Vagina (tissue), 2 donors: Measurements from ENCODE around the gene AXIN1. TPM values are rescaled to one million over a fixed set of nuclear protein-coding genes. Genes with fewer than 3 reads are reported as not detected.

Experiments
- DNase-seq, 2 donors: peaks; one replicate each; pipeline ENCODE4 v3.0.0-alpha.2; 2017; ENCODE audit errors: extremely low spot score in 2 of 2
- H3K27ac ChIP-seq: fragments of 200-600 bp; sonication (generic); one replicate; pipeline ENCODE4 v1.5.1; 2019
- H3K27me3 ChIP-seq: fragments of 200-600 bp; sonication (generic); one replicate; pipeline ENCODE4 v1.5.1; 2019
- H3K36me3 ChIP-seq, 2 donors: fragments of 200-600 bp; sonication (generic); one replicate each; pipeline ENCODE4 v1.5.1; 2017 to 2019
- H3K4me1 ChIP-seq: fragments of 200-600 bp; sonication (generic); one replicate; pipeline ENCODE4 v1.5.1; 2019
- H3K4me3 ChIP-seq, 2 donors: fragments of 200-600 bp; sonication (generic); 1 replicate in 1 of 2; 2 replicates in 1 of 2; pipeline ENCODE4 v1.5.1; 2016 to 2019
- H3K9me3 ChIP-seq: fragments of 200-600 bp; sonication (generic); one replicate; pipeline ENCODE4 v1.5.1; 2019
- POLR2A ChIP-seq, 2 donors: fragments of 450-650 bp; IDR thresholded peaks; one replicate each; pipeline ENCODE4 v1.6.1; 2017; ENCODE audit warnings: antibody characterized with exemption in 2 of 2, mild to moderate bottlenecking in 2 of 2, moderate library complexity in 2 of 2
- POLR2AphosphoS5 ChIP-seq, 2 donors: sonication (generic); formaldehyde crosslinking; IDR thresholded peaks; one replicate each; pipeline ENCODE4 v1.9.0; 2017; ENCODE audit warnings: antibody characterized with exemption in 2 of 2, mild to moderate bottlenecking in 2 of 2, low read depth in 1 of 2; ENCODE audit not compliant: insufficient read depth in 1 of 2
- intact Hi-C: fragments of 100-400 bp; cut with DNase I; formaldehyde crosslinking; loops from one replicate; pipeline ENCODE4 v1.15.1; 2023
- total RNA-seq: library from RNA; depleted of rRNA; stranded (reverse); fragments of >200 nt; gene quantifications from one replicate; pipeline ENCODE4 v1.2.3, GENCODE V29; 2016
- TF ChIP-seq, protein P1 (sequence below), 3 experiments: fragments of 450-650 bp in 2 of 3; fragments of 200-600 bp in 1 of 3; sonication (generic) in 1 of 3; IDR thresholded peaks; one replicate each; pipeline ENCODE4 v1.5.1; 2017 to 2019; ENCODE audit warnings: antibody characterized with exemption in 3 of 3, mild to moderate bottlenecking in 2 of 3, moderate library complexity in 2 of 3

AXIN1 gene
- total RNA-seq, 1 donor from 2014 or later: 16.9 TPM

DNA sequence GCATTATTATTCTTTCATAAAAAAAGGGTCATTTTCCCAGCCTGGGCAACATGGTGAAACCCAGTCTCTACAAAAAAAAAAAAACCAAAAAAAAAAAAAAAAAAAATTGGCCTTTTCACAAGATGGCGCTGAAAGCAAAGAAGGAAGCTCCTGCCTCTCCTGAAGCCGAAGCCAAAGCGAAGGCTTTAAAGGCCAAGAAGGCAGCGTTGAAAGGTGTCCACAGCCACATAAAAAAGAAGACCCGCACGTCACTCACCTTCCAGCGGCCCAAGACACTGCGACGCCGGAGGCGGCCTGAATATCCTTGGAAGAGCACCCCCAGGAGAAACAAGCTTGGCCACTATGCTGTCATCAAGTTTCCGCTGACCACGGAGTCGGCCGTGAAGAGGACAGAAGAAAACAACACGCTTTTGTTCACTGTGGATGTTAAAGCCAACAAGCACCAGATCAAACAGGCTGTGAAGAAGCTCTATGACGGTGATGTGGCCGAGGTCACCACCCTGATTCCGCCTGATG is 34.2 kb upstream of the AXIN1 start:
- no peak overlapping the region for H3K4me3 ChIP-seq
- no peaks in the 10 kb centered on the region for H3K9me3 ChIP-seq
- intact Hi-C loops: loop anchor here (10.0 kb wide), 1 partner anchor 258 kb away; the partner anchor contains the start of genes MCRIP2 and WDR90
- TF ChIP-seq POLR2A (IDR thresholded peaks at IDR 0.05) (no peak), POLR2AphosphoS5 (IDR thresholded peaks at IDR 0.05; ENCODE audit: insufficient read depth in 1 of 2, low read depth in 1 of 2) (no peak)
- TF ChIP-seq, protein P1, sequence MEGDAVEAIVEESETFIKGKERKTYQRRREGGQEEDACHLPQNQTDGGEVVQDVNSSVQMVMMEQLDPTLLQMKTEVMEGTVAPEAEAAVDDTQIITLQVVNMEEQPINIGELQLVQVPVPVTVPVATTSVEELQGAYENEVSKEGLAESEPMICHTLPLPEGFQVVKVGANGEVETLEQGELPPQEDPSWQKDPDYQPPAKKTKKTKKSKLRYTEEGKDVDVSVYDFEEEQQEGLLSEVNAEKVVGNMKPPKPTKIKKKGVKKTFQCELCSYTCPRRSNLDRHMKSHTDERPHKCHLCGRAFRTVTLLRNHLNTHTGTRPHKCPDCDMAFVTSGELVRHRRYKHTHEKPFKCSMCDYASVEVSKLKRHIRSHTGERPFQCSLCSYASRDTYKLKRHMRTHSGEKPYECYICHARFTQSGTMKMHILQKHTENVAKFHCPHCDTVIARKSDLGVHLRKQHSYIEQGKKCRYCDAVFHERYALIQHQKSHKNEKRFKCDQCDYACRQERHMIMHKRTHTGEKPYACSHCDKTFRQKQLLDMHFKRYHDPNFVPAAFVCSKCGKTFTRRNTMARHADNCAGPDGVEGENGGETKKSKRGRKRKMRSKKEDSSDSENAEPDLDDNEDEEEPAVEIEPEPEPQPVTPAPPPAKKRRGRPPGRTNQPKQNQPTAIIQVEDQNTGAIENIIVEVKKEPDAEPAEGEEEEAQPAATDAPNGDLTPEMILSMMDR (IDR thresholded peaks at IDR 0.05): no peak
- peaks cover 17% of the 10 kb centered on the region for H3K4me1 ChIP-seq
- no peaks in the 10 kb centered on the region for H3K27me3 ChIP-seq
- H3K36me3 ChIP-seq: no peaks in the 10 kb centered on the region
- no peak overlapping the region for H3K27ac ChIP-seq
- DNase-seq: no peak

DNA sequence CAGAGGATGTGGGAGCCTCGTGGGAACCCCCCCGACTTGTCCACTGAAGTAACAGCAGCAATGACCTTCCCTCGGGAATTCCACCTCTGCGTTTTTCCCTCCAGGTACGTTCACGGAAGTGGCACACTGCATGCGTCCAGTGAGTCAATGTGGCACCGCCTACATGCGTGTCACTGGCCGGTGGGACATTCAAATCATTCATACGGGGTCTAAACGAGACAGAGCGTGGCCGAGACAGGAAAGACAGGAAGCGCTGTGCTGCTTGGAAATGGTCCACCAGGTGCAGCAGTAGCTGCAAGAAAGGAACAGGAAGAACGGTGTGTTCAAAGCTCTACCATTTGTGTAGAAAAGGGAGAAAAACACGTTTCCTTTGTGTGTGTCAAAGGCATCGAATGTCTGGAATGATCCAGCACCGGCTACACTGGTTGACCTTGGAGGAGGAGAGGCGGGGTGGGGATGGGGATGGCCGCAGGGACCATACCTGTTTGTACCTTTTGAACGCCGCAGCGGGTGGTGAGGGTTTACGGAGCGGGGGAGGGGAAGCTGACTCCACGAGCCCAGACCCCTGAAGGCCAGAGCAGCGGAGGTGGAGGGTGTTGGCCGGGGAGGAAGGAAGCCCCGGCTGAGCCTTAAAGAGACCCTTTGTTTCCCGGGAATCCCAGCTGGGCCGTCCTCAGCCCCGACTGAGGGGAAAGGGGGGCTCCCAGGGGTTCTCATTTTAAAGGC is 31.0 kb upstream of the AXIN1 start:
- intact Hi-C loops: loop anchor here (10.0 kb wide), 1 partner anchor 261 kb away; the partner anchor contains the start of genes MCRIP2 and WDR90
- H3K36me3 ChIP-seq: no peaks in the 10 kb centered on the region
- H3K4me1 ChIP-seq: peaks cover 44% of the 10 kb centered on the region
- TF ChIP-seq POLR2AphosphoS5 (IDR thresholded peaks at IDR 0.05; ENCODE audit: insufficient read depth in 1 of 2, low read depth in 1 of 2) (peak; percentile 18 to 31), POLR2A (IDR thresholded peaks at IDR 0.05) (no peak)
- DNase-seq: no peak
- H3K27ac ChIP-seq: peak overlapping the region; percentile 18
- H3K9me3 ChIP-seq: no peaks in the 10 kb centered on the region
- H3K4me3 ChIP-seq: peak overlapping the region; percentile 66 to 98
- H3K27me3 ChIP-seq: no peaks in the 10 kb centered on the region

DNA sequence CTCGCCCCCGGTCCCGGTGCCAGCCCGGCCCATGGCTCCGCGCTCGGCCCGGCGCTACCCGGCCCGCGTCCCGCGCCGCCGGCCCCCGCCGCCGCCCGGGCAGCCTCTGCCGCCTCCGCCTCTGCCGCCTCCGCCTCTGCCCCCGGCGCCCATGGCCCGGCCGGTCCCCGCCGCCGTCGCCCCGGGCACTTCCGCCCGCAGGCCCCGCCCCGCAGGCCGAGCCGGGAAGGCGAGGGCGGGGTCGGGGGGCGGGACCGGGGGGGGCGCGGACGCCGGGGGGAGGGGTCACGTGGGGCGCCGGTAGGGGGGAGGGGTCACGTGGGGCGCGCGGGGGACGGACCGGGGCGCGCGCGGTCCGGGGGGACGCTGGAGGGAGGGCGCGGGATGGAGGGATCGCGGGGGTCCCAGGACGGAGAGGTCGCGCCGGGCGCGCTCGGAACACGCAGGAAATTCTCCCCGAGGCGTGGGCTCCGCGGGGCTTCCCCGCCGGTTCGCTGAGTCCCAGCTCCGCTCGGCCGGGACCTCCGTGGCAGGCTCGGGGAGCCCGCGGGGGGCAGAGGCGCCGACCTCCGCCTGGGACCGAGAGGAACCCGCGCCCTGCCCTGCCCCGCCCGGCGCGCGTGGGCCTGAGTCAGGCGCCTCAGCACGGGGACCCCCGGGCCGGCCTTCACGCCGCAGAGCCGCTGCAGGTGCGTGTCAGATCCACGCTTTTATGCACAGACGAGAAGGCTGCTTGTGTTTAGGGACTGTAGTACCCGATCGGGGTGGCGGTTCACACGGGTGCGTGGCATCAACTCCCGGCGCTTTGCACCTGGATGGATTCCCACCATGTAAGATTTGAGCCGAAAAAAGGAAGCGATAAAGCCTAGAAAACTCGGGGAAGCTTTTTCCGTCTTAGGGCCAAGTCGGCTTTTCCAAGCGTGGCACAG is 29.5 kb upstream of the AXIN1 start, which contains the start of gene PGAP6:
Gene PGAP6, minus strand, starts transcription at position 190 of the 929 bp plus-strand sequence. Its CDS starts 157 bp downstream, at position 33.
- no peaks in the 10 kb centered on the region for H3K9me3 ChIP-seq
- H3K36me3 ChIP-seq: peaks cover 0 to 5% of the 10 kb centered on the region in 2 donors
- no peak for DNase-seq
- H3K27ac ChIP-seq: peak within 1 kb of the TSS; percentile 68
- intact Hi-C loops: loop anchor here (10.0 kb wide), 1 partner anchor 263 kb away; the partner anchor contains the start of genes MCRIP2 and WDR90
- H3K4me3 ChIP-seq: peak within 1 kb of the TSS; percentile 84 to 98
- no peaks in the 10 kb centered on the region for H3K27me3 ChIP-seq
- peak in 1 of 2 donors; percentile 5 for TF ChIP-seq POLR2A (IDR thresholded peaks at IDR 0.05)
- TF ChIP-seq, protein P1 (IDR thresholded peaks at IDR 0.05): no peak
- TF ChIP-seq POLR2AphosphoS5 (IDR thresholded peaks at IDR 0.05; ENCODE audit: insufficient read depth in 1 of 2, low read depth in 1 of 2): no peak
- peaks cover 44% of the 10 kb centered on the region for H3K4me1 ChIP-seq

DNA sequence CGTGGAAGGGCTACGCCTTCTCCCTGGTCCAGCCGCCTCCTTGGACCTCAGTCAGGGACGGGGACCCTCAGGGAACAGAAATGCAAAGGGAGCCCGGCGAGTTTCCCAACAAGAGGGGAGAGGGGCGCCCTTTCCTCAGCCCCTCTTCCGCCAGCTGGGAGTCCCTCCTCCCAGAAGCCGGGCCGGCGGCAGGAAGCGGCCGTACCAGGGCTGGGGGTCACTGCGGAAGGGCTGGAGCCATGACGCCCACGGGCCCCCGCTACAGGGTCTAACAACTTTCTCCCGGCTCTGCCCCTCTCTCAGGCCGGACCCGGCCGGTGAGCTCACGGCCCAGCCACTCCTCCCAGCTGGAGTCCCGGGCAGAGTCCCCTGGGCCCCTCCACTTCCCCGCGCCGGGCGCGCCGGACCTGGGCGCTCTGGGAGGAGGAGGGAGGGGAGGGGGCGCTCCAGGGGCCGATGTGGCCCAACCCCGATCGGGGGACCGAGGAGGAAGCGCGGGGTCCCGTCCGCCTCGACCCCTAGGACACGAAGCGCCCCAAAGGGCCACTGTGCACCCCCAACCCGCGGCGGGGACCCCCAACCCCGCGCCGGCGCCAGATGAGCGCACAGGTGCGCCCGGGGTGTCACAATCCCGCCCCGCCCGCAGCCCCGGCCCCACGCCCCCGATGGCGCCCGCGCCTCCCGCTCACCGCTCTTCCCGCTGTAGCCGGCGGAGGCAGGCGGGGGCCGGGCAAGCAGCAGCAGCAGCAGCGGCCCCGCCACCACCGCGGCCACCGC is 28.7 kb upstream of the AXIN1 start:
- DNase-seq: no peak
- H3K36me3 ChIP-seq: peaks cover 0 to 12% of the 10 kb centered on the region in 2 donors
- H3K4me1 ChIP-seq: peaks cover 44% of the 10 kb centered on the region
- peak overlapping the region; percentile 84 to 98 for H3K4me3 ChIP-seq
- H3K9me3 ChIP-seq: no peaks in the 10 kb centered on the region
- no peaks in the 10 kb centered on the region for H3K27me3 ChIP-seq
- no peak for TF ChIP-seq POLR2A (IDR thresholded peaks at IDR 0.05)
- no peak for TF ChIP-seq POLR2AphosphoS5 (IDR thresholded peaks at IDR 0.05; ENCODE audit: insufficient read depth in 1 of 2, low read depth in 1 of 2)
- peak overlapping the region; percentile 64 for H3K27ac ChIP-seq
- intact Hi-C loops: loop anchor here (10.0 kb wide), 1 partner anchor 264 kb away; the partner anchor contains the start of genes MCRIP2 and WDR90

DNA sequence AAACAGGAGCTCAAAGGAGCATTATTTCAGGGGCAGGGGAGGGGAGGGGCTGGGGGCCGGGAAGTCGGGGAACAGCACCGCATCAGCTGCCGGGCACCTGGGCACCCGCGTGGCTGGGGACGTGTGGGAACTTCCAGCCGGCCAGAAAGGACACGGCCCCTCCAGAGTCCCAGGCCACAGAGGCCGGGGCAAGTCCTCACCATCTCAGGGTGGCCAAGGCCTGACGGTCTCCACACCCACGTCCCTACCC is 28.2 kb upstream of the AXIN1 start:
- Histone ChIP-seq H3K4me1 (peaks cover 44% of the 10 kb centered on the region), H3K9me3 (no peaks in the 10 kb centered on the region), H3K36me3 (peaks cover 0 to 17% of the 10 kb centered on the region in 2 donors), H3K27ac (peak overlapping the region; percentile 64), H3K27me3 (no peaks in the 10 kb centered on the region), H3K4me3 (peak overlapping the region; percentile 84 to 98)
- TF ChIP-seq, protein P1 (IDR thresholded peaks at IDR 0.05): no peak
- TF ChIP-seq POLR2A (IDR thresholded peaks at IDR 0.05): no peak
- TF ChIP-seq POLR2AphosphoS5 (IDR thresholded peaks at IDR 0.05; ENCODE audit: insufficient read depth in 1 of 2, low read depth in 1 of 2): no peak
- intact Hi-C loops: loop anchor here (10.0 kb wide), 1 partner anchor 264 kb away; the partner anchor contains the start of genes MCRIP2 and WDR90
- no peak for DNase-seq
